WTC11 (cell line): ENCODE data around the gene DYNC1I1. TPM values are rescaled to one million over a fixed set of nuclear protein-coding genes. Genes with fewer than 3 reads are reported as not detected.

Source experiments
- ATAC-seq: fragments of 200-7000 bp; cut with Tn5 transposase; 2 replicates; pipeline ENCODE4 v1.10.0; 2021; ENCODE audit warnings: mild to moderate bottlenecking, moderate library complexity
- CTCF ChIA-PET: fragments of 300-600 bp; sonication (Branson Sonifier 250); formaldehyde crosslinking; loops from one replicate; lab custom pipeline; 2021; ENCODE audit warnings: antibody characterized with exemption; lab: Charles Lee
- POLR2A ChIA-PET: fragments of 350-600 bp; sonication (Branson Sonifier 250); formaldehyde crosslinking; loops from one replicate; lab custom pipeline; 2021; ENCODE audit warnings: antibody characterized with exemption; lab: Charles Lee
- DNase-seq: peaks from one replicate; pipeline ENCODE4 v3.0.0; 2021; ENCODE audit warnings: low spot score
- H3K27ac Mint-ChIP-seq: 2 replicates; pipeline ENCODE4 v1.8.0; 2021; ENCODE audit warnings: mixed read lengths
- H3K27me3 Mint-ChIP-seq: 2 replicates; pipeline ENCODE4 v1.8.0; 2021; ENCODE audit warnings: low read depth, mild to moderate bottlenecking, moderate library complexity, mixed read lengths
- H3K36me3 Mint-ChIP-seq: 2 replicates; pipeline ENCODE4 v1.8.0; 2021; ENCODE audit warnings: mixed read lengths
- H3K4me1 Mint-ChIP-seq: 2 replicates; pipeline ENCODE4 v1.8.0; 2022; ENCODE audit warnings: mixed read lengths
- H3K4me3 Mint-ChIP-seq: 2 replicates; pipeline ENCODE4 v1.8.0; 2021; ENCODE audit warnings: mild to moderate bottlenecking, moderate library complexity, mixed read lengths
- H3K9me3 Mint-ChIP-seq: 2 replicates; pipeline ENCODE4 v1.8.0; 2021; ENCODE audit warnings: mixed read lengths
- ESRRA ChIP-seq: sonication (generic); formaldehyde crosslinking; IDR thresholded peaks from 2 replicates; pipeline ENCODE4 v1.8.1; 2022; ENCODE audit warnings: mild to moderate bottlenecking, missing genetic modification reagents, borderline replicate concordance
- HMGA2 ChIP-seq: fragments of 250-450 bp; sonication (Bioruptor Pico); IDR thresholded peaks from 2 replicates; pipeline ENCODE4 v1.4.0; 2021; ENCODE audit warnings: mild to moderate bottlenecking, moderate library complexity
- JAZF1 ChIP-seq: fragments of 250-450 bp; sonication (Bioruptor Pico); IDR thresholded peaks from 2 replicates; pipeline ENCODE4 v1.9.0; 2021; ENCODE audit warnings: moderate library complexity, mild to moderate bottlenecking, inconsistent platforms
- ZNF671 ChIP-seq: fragments of 250-450 bp; sonication (Bioruptor Pico); IDR thresholded peaks from 2 replicates; pipeline ENCODE4 v1.8.0; 2021; ENCODE audit warnings: mild to moderate bottlenecking
- total RNA-seq: library from RNA; stranded (reverse); gene quantifications from 3 replicates; pipeline ENCODE4 v1.2.3, GENCODE V29; 2021
- TF ChIP-seq, protein P1 (sequence below): fragments of 200-600 bp; IDR thresholded peaks from 2 replicates; pipeline ENCODE4 v1.8.0; 2022; ENCODE audit warnings: antibody characterized with exemption
- TF ChIP-seq, protein P2 (sequence below): sonication (generic); formaldehyde crosslinking; IDR thresholded peaks from 2 replicates; pipeline ENCODE4 v1.8.0; 2023; ENCODE audit warnings: missing genetic modification reagents, mild to moderate bottlenecking, borderline replicate concordance
- TF ChIP-seq, protein P3 (sequence below): sonication (generic); formaldehyde crosslinking; IDR thresholded peaks from 2 replicates; pipeline ENCODE4 v1.8.0; 2022; ENCODE audit warnings: missing genetic modification reagents

The DYNC1I1 gene
- total RNA-seq, 1 experiment from 2014 or later = 2.8 TPM

DNA sequence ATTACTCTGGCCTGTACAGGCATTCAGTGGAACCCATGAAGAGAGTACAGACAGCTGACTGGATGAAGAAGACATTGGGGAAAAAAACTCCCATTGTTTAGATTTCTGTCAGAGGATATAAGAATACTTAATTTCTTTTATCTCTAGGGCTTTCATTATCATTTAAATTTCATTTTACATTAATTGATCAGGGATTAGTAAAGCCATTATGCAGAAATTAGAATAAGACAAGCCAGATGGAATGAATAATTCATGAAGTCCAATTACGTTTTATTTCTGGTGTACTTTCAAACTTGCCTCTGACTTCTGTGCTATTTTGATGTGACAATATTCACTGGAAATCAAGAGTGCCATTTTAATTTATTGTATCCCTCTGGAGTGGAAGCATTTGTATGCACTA, 302.5 kb downstream of the DYNC1I1 start:
- Mint-ChIP-seq H3K27ac (no peak overlapping the region), H3K9me3 (no peaks in the 10 kb centered on the region), H3K4me3 (no peak overlapping the region; the same call in 1 of the 2 replicates), H3K4me1 (peaks cover 7% of the 10 kb centered on the region), H3K36me3 (no peaks in the 10 kb centered on the region), H3K27me3 (peaks cover 25% of the 10 kb centered on the region)
- ATAC-seq (no peak), DNase-seq (no peak)
- TF ChIP-seq HMGA2 = no peak
- TF ChIP-seq JAZF1 (CRISPR knock-in tag) = no peak
- no peak for TF ChIP-seq ESRRA (CRISPR knock-in tag)
- ChIA-PET CTCF (interaction anchor here (0.5 to 1.3 kb wide), 8 partner anchors 14 to 1327 kb away, joined by 3 to 7 read pairs (median 3); no protein-coding TSS in a partner anchor), POLR2A (no interaction called here)

DNA sequence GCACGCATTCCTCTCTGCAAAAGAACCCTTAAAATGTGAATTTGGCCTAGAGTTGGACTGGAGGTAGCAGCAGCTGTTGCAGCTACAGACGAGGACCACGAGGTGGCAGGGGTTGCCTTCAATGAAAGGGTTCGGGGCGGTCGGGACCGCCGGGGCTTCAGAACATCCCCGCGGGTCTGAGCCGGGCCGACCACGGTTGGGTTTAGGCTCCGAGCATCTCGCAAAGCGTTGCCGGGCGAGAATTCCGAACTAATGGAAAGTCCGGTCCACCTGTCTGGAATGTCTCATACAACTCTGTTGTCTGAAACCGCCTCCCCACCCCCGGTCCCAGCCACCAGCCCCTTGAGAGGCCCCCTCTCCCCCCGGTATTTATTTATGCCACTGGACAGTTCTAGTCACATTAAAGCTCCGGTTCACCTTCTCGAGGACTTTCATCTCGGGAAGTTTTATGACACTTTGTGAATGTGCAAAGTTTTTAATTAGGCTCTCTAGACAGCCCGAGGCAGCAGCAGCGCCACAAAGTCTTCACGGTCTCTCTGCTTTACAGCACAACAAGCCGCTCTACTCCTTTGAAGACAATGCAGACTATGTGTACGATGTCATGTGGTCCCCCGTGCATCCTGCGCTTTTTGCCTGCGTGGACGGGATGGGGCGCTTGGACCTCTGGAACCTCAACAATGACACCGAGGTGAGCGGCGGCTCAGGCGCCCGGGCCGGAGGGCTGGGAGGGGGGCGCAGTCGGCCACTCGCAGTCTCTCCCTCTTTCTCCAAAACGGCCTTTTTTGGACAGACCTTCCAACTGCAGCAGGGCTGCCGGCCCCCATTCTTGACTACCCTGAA, 303.4 kb downstream of the DYNC1I1 start:
- H3K9me3 Mint-ChIP-seq = no peaks in the 10 kb centered on the region
- peaks cover 7% of the 10 kb centered on the region for H3K4me1 Mint-ChIP-seq
- ATAC-seq (peak; percentile 94), DNase-seq (peak; percentile 73)
- H3K36me3 Mint-ChIP-seq = no peaks in the 10 kb centered on the region
- CTCF ChIA-PET = interaction anchor here (0.5 to 1.9 kb wide), 10 partner anchors 13 to 1328 kb away, joined by 3 to 7 read pairs (median 3); no protein-coding TSS in a partner anchor
- H3K27me3 Mint-ChIP-seq = peaks cover 25% of the 10 kb centered on the region
- H3K4me3 Mint-ChIP-seq = peak overlapping the region; percentile 88
- TF ChIP-seq, protein P1, sequence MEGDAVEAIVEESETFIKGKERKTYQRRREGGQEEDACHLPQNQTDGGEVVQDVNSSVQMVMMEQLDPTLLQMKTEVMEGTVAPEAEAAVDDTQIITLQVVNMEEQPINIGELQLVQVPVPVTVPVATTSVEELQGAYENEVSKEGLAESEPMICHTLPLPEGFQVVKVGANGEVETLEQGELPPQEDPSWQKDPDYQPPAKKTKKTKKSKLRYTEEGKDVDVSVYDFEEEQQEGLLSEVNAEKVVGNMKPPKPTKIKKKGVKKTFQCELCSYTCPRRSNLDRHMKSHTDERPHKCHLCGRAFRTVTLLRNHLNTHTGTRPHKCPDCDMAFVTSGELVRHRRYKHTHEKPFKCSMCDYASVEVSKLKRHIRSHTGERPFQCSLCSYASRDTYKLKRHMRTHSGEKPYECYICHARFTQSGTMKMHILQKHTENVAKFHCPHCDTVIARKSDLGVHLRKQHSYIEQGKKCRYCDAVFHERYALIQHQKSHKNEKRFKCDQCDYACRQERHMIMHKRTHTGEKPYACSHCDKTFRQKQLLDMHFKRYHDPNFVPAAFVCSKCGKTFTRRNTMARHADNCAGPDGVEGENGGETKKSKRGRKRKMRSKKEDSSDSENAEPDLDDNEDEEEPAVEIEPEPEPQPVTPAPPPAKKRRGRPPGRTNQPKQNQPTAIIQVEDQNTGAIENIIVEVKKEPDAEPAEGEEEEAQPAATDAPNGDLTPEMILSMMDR = peak; percentile 65
- TF ChIP-seq ZNF671 (CRISPR knock-in tag) = no peak
- TF ChIP-seq, protein P2, sequence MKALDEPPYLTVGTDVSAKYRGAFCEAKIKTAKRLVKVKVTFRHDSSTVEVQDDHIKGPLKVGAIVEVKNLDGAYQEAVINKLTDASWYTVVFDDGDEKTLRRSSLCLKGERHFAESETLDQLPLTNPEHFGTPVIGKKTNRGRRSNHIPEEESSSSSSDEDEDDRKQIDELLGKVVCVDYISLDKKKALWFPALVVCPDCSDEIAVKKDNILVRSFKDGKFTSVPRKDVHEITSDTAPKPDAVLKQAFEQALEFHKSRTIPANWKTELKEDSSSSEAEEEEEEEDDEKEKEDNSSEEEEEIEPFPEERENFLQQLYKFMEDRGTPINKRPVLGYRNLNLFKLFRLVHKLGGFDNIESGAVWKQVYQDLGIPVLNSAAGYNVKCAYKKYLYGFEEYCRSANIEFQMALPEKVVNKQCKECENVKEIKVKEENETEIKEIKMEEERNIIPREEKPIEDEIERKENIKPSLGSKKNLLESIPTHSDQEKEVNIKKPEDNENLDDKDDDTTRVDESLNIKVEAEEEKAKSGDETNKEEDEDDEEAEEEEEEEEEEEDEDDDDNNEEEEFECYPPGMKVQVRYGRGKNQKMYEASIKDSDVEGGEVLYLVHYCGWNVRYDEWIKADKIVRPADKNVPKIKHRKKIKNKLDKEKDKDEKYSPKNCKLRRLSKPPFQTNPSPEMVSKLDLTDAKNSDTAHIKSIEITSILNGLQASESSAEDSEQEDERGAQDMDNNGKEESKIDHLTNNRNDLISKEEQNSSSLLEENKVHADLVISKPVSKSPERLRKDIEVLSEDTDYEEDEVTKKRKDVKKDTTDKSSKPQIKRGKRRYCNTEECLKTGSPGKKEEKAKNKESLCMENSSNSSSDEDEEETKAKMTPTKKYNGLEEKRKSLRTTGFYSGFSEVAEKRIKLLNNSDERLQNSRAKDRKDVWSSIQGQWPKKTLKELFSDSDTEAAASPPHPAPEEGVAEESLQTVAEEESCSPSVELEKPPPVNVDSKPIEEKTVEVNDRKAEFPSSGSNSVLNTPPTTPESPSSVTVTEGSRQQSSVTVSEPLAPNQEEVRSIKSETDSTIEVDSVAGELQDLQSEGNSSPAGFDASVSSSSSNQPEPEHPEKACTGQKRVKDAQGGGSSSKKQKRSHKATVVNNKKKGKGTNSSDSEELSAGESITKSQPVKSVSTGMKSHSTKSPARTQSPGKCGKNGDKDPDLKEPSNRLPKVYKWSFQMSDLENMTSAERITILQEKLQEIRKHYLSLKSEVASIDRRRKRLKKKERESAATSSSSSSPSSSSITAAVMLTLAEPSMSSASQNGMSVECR (CRISPR knock-in tag) = peak; percentile 32; the same call in 1 of the 2 replicates
- POLR2A ChIA-PET = no interaction called here
- H3K27ac Mint-ChIP-seq = no peak overlapping the region

DNA sequence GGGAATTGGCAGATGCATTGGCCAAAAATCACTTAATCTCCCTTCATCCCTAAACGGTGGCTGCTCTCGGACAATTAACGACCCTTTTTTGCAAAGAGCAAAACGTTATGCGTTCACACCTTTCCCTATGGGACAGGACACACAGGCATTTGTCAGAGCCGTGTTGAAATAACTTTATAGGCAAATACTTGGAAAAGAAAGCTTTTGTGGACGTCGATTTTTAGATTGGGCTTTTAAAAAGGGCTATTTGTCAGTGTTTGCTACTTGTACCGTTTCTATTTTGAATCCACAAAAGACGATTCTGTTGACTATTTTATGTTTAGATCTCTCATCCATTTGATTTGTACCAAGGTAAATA, 304.0 kb downstream of the DYNC1I1 start:
- POLR2A ChIA-PET = no interaction called here
- Mint-ChIP-seq H3K9me3 (no peaks in the 10 kb centered on the region), H3K4me1 (peaks cover 7% of the 10 kb centered on the region), H3K27me3 (peaks cover 25% of the 10 kb centered on the region), H3K4me3 (peak overlapping the region; percentile 88), H3K36me3 (no peaks in the 10 kb centered on the region), H3K27ac (no peak overlapping the region)
- TF ChIP-seq, protein P2 (CRISPR knock-in tag) = peak; percentile 4; the same call in 1 of the 2 replicates
- TF ChIP-seq, protein P3, sequence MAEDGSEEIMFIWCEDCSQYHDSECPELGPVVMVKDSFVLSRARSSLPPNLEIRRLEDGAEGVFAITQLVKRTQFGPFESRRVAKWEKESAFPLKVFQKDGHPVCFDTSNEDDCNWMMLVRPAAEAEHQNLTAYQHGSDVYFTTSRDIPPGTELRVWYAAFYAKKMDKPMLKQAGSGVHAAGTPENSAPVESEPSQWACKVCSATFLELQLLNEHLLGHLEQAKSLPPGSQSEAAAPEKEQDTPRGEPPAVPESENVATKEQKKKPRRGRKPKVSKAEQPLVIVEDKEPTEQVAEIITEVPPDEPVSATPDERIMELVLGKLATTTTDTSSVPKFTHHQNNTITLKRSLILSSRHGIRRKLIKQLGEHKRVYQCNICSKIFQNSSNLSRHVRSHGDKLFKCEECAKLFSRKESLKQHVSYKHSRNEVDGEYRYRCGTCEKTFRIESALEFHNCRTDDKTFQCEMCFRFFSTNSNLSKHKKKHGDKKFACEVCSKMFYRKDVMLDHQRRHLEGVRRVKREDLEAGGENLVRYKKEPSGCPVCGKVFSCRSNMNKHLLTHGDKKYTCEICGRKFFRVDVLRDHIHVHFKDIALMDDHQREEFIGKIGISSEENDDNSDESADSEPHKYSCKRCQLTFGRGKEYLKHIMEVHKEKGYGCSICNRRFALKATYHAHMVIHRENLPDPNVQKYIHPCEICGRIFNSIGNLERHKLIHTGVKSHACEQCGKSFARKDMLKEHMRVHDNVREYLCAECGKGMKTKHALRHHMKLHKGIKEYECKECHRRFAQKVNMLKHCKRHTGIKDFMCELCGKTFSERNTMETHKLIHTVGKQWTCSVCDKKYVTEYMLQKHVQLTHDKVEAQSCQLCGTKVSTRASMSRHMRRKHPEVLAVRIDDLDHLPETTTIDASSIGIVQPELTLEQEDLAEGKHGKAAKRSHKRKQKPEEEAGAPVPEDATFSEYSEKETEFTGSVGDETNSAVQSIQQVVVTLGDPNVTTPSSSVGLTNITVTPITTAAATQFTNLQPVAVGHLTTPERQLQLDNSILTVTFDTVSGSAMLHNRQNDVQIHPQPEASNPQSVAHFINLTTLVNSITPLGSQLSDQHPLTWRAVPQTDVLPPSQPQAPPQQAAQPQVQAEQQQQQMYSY = no peak
- ATAC-seq (no peak), DNase-seq (no peak)
- CTCF ChIA-PET = interaction anchor here (0.9 to 1.9 kb wide), 4 partner anchors 42 to 951 kb away, joined by 3 to 7 read pairs (median 4); no protein-coding TSS in a partner anchor
